Sigmoid colon (tissue), 7 donors: ENCODE data around the gene SMG5. TPM values are rescaled to one million over a fixed set of nuclear protein-coding genes. Genes with fewer than 3 reads are reported as not detected.

Experiments
- DNase-seq: peaks from one replicate; pipeline ENCODE4 v3.0.0-alpha.2; 2019
- H3K27ac ChIP-seq, 4 donors: fragments of 200-600 bp; sonication (generic); one replicate each; pipeline ENCODE4 v1.5.1; 2016 to 2019; ENCODE audit warnings: mild to moderate bottlenecking in 1 of 4
- H3K27me3 ChIP-seq, 3 donors: fragments of 200-600 bp; sonication (generic); one replicate each; pipeline ENCODE4 v1.5.1; 2019; ENCODE audit warnings: mild to moderate bottlenecking in 1 of 3
- H3K36me3 ChIP-seq, 4 donors: fragments of 200-600 bp; sonication (generic); one replicate each; pipeline ENCODE4 v1.5.1; 2016 to 2019
- H3K4me1 ChIP-seq, 4 donors: fragments of 200-600 bp; sonication (generic); one replicate each; pipeline ENCODE4 v1.5.1; 2017 to 2019
- H3K4me3 ChIP-seq, 4 donors: fragments of 200-600 bp; sonication (generic); one replicate each; pipeline ENCODE4 v1.5.1; 2017 to 2019; ENCODE audit warnings: mild to moderate bottlenecking in 2 of 4, moderate library complexity in 1 of 4
- H3K9me3 ChIP-seq, 4 donors: fragments of 200-600 bp in 3 of 4; sonication (generic) in 3 of 4; one replicate each; pipeline versions ENCODE4 v1.5.1 to v1.6.1; 2013 to 2019
- CTCF ChIP-seq, 4 experiments: fragments of 450-650 bp in 3 of 4; fragments of 200-600 bp in 1 of 4; IDR thresholded peaks; one replicate each; pipeline ENCODE4 v1.5.1; 2016 to 2019; ENCODE audit warnings: antibody characterized with exemption in 4 of 4, mild to moderate bottlenecking in 3 of 4, moderate library complexity in 2 of 4
- EP300 ChIP-seq, 4 donors: sonication (generic); formaldehyde crosslinking; IDR thresholded peaks; one replicate each; pipeline ENCODE4 v1.6.1; 2017; ENCODE audit warnings: antibody characterized with exemption in 4 of 4
- POLR2A ChIP-seq, 2 donors: fragments of 450-650 bp; IDR thresholded peaks; one replicate each; pipeline ENCODE4 v1.6.1; 2016; ENCODE audit warnings: antibody characterized with exemption in 2 of 2, mild to moderate bottlenecking in 2 of 2, moderate library complexity in 2 of 2
- POLR2AphosphoS5 ChIP-seq, 4 donors: sonication (generic); formaldehyde crosslinking; IDR thresholded peaks; one replicate each; pipeline ENCODE4 v1.6.1; 2017; ENCODE audit warnings: antibody characterized with exemption in 4 of 4
- WGBS, 2 donors: extraction: QIAGEN DNeasy Blood & Tissue Kit; methylation state at CpG; one replicate each; pipeline ENCODE4 v1.1.7; 2013; 5-methylcytosine and 5-hydroxymethylcytosine counted together
- intact Hi-C: fragments of 100-400 bp; cut with DNase I; formaldehyde crosslinking; loops from one replicate; pipeline ENCODE4 v1.15.1; 2023
- polyA plus RNA-seq, 3 donors: library from polyadenylated mRNA; stranded (reverse); fragments of 200-250 nt; gene quantifications; one replicate each; pipeline ENCODE4 v1.2.3, GENCODE V29; 2013
- total RNA-seq, 4 donors: library from RNA; depleted of rRNA; stranded (reverse); fragments of >200 nt; gene quantifications; one replicate each; pipeline ENCODE4 v1.1.0, GENCODE V29; 2016
- donor health status: healthy with polysubstance abuse.
- donor health status: Bipolar disorder and iron deficiency.
- donor health status: healthy.

The SMG5 gene
- total and polyA plus RNA-seq, 7 donors, result 25.2 to 78.2 (median 43.9) TPM

- H3K4me1 ChIP-seq, result peaks cover 0 to 22% (median 18%) of the 10 kb centered on the region in 4 donors
- no peak for TF ChIP-seq POLR2AphosphoS5 (IDR thresholded peaks at IDR 0.05)
- no peak for TF ChIP-seq EP300 (IDR thresholded peaks at IDR 0.05)
- no peak for TF ChIP-seq CTCF (IDR thresholded peaks at IDR 0.05)
- 94 to 97% methylated on average over 3 of the region's 3 CpGs for WGBS, 2 donors
- H3K27ac ChIP-seq, result no peak overlapping the region
- no peak overlapping the region for H3K4me3 ChIP-seq
- no peak for DNase-seq
- H3K27me3 ChIP-seq, result no peaks in the 10 kb centered on the region
- peaks cover 0 to 37% (median 18%) of the 10 kb centered on the region in 4 donors for H3K36me3 ChIP-seq
- intact Hi-C loops, result loop anchor here (5.0 kb wide), 1 partner anchor 49 kb away; no protein-coding TSS in a partner anchor
- no peaks in the 10 kb centered on the region for H3K9me3 ChIP-seq
Measured at GRCh38 chr1:156211243-156211642, 71.4 kb downstream of the SMG5 start.

GRCh38 chr1:156204686-156205085 lies 77.9 kb downstream of the SMG5 start:
- intact Hi-C loops, result no loop called here
- WGBS, 2 donors, result 88 to 92% methylated on average over 3 of the region's 3 CpGs
- peak; percentile 15 for DNase-seq
- no peak for TF ChIP-seq POLR2A (IDR thresholded peaks at IDR 0.05)
- no peak for TF ChIP-seq POLR2AphosphoS5 (IDR thresholded peaks at IDR 0.05)
- no peak for TF ChIP-seq EP300 (IDR thresholded peaks at IDR 0.05)
- TF ChIP-seq CTCF (IDR thresholded peaks at IDR 0.05), result no peak
- no peak overlapping the region for H3K4me3 ChIP-seq
- H3K4me1 ChIP-seq, result peaks cover 0 to 26% (median 24%) of the 10 kb centered on the region in 4 donors
- H3K27me3 ChIP-seq, result no peaks in the 10 kb centered on the region
- H3K36me3 ChIP-seq, result peaks cover 5 to 41% (median 12%) of the 10 kb centered on the region in 4 donors
- H3K9me3 ChIP-seq, result no peaks in the 10 kb centered on the region
- H3K27ac ChIP-seq, result no peak overlapping the region

- H3K36me3 ChIP-seq, result peaks cover 5 to 38% (median 10%) of the 10 kb centered on the region in 4 donors
- peaks cover 0 to 26% (median 24%) of the 10 kb centered on the region in 4 donors for H3K4me1 ChIP-seq
- peak overlapping the region in 3 of 4 donors; percentile 30 to 57 (median 57) for H3K27ac ChIP-seq
- TF ChIP-seq POLR2AphosphoS5 (IDR thresholded peaks at IDR 0.05), result peak in 2 of 4 donors; percentile 70 to 74
- TF ChIP-seq POLR2A (IDR thresholded peaks at IDR 0.05), result no peak
- intact Hi-C loops, result no loop called here
- no peaks in the 10 kb centered on the region for H3K9me3 ChIP-seq
- no peak overlapping the region for H3K4me3 ChIP-seq
- no peaks in the 10 kb centered on the region for H3K27me3 ChIP-seq
- peak; percentile 6 for DNase-seq
Measured at GRCh38 chr1:156203331-156203730, 79.3 kb downstream of the SMG5 start.

GRCh38 chr1:156200044-156200443 lies 82.6 kb downstream of the SMG5 start:
- TF ChIP-seq CTCF (IDR thresholded peaks at IDR 0.05) (no peak), EP300 (IDR thresholded peaks at IDR 0.05) (no peak), POLR2AphosphoS5 (IDR thresholded peaks at IDR 0.05) (no peak), POLR2A (IDR thresholded peaks at IDR 0.05) (no peak)
- Histone ChIP-seq H3K27me3 (no peaks in the 10 kb centered on the region), H3K4me3 (no peak overlapping the region), H3K27ac (no peak overlapping the region), H3K36me3 (peaks cover 5 to 19% (median 7%) of the 10 kb centered on the region in 4 donors), H3K9me3 (no peaks in the 10 kb centered on the region), H3K4me1 (peaks cover 0 to 38% (median 33%) of the 10 kb centered on the region in 4 donors)
- DNase-seq, result peak; percentile 60
- intact Hi-C loops, result no loop called here
- 95 to 96% methylated on average over 8 of the region's 8 CpGs for WGBS, 2 donors

Other genes with a start within 250 kb of the SMG5 start
- 10 to 100 TPM; 13.9 to 23.6 (median 19.8) TPM for gene UBQLN4, start 229.0 kb downstream of the SMG5 start, total RNA-seq
- 10 to 100 TPM; 11.4 to 21.5 (median 14.8) TPM for gene UBQLN4, start 229.0 kb downstream of the SMG5 start, polyA plus RNA-seq
- gene LAMTOR2, start 228.0 kb downstream of the SMG5 start, total RNA-seq, result 10 to 100 TPM; 55.4 to 86.4 (median 71.3) TPM
- gene LAMTOR2, start 228.0 kb downstream of the SMG5 start, polyA plus RNA-seq, result 100 to 1,000 TPM; 142 to 245 (median 199) TPM
- not detected for gene RAB25, start 221.7 kb downstream of the SMG5 start, total RNA-seq
- gene RAB25, start 221.7 kb downstream of the SMG5 start, polyA plus RNA-seq, result 100 to 1,000 TPM; 187 to 237 (median 201) TPM
- gene MEX3A, start 200.4 kb downstream of the SMG5 start, total RNA-seq, result under 1 TPM; 0.27 to 0.36 (median 0.30) TPM
- gene MEX3A, start 200.4 kb downstream of the SMG5 start, polyA plus RNA-seq, result 1 to 10 TPM in 1 of 3 donors, under 1 TPM in 2; 0.23 to 1.5 (median 0.60) TPM
- 100 to 1,000 TPM; 129 to 241 (median 196) TPM for gene LMNA, start 168.1 kb downstream of the SMG5 start, total RNA-seq
- gene LMNA, start 168.1 kb downstream of the SMG5 start, polyA plus RNA-seq, result 100 to 1,000 TPM; 108 to 229 (median 142) TPM
- 1 to 10 TPM; 1.6 to 2.9 (median 1.8) TPM for gene SEMA4A, start 129.2 kb downstream of the SMG5 start, total RNA-seq
- 1 to 10 TPM; 1.4 to 6.3 (median 1.8) TPM for gene SEMA4A, start 129.2 kb downstream of the SMG5 start, polyA plus RNA-seq
- 10 to 100 TPM in 1 of 4 donors, 1 to 10 TPM in 3; 8.6 to 13.3 (median 9.4) TPM for gene SLC25A44, start 88.7 kb downstream of the SMG5 start, total RNA-seq
- gene SLC25A44, start 88.7 kb downstream of the SMG5 start, polyA plus RNA-seq, result 10 to 100 TPM in 2 of 3 donors, 1 to 10 TPM in 1; 7.8 to 15.3 (median 11.8) TPM
- 10 to 100 TPM; 41.1 to 61.2 (median 50.8) TPM for gene PMF1, start 69.8 kb downstream of the SMG5 start, total RNA-seq
- 10 to 100 TPM; 46.2 to 75.1 (median 60.7) TPM for gene PMF1, start 69.8 kb downstream of the SMG5 start, polyA plus RNA-seq
- 10 to 100 TPM in 1 of 4 donors, 1 to 10 TPM in 3; 3.9 to 15.9 (median 6.5) TPM for gene BGLAP, start 40.6 kb downstream of the SMG5 start, total RNA-seq
- 1 to 10 TPM in 1 of 3 donors, not detected in 2; 1.0 TPM for gene BGLAP, start 40.6 kb downstream of the SMG5 start, polyA plus RNA-seq
- 1 to 10 TPM in 3 of 4 donors, under 1 TPM in 1; 0.99 to 7.7 (median 7.2) TPM for gene PAQR6, start 34.8 kb downstream of the SMG5 start, total RNA-seq
- gene PAQR6, start 34.8 kb downstream of the SMG5 start, polyA plus RNA-seq, result 1 to 10 TPM in 2 of 3 donors, under 1 TPM in 1; 0.69 to 3.4 (median 3.0) TPM
- gene TMEM79, start 1.5 kb upstream of the SMG5 start, total RNA-seq, result 1 to 10 TPM in 2 of 4 donors, under 1 TPM in 2; 0.41 to 1.5 (median 0.91) TPM
- gene TMEM79, start 1.5 kb upstream of the SMG5 start, polyA plus RNA-seq, result 1 to 10 TPM; 1.8 to 5.6 (median 2.3) TPM
- 10 to 100 TPM; 33.3 to 49.2 (median 41.1) TPM for gene GLMP, start 12.9 kb upstream of the SMG5 start, total RNA-seq
- 10 to 100 TPM; 34.8 to 53.2 (median 36.0) TPM for gene GLMP, start 12.9 kb upstream of the SMG5 start, polyA plus RNA-seq
- gene VHLL, start 16.5 kb upstream of the SMG5 start, total RNA-seq, result not detected
- not detected for gene VHLL, start 16.5 kb upstream of the SMG5 start, polyA plus RNA-seq
- 100 to 1,000 TPM; 155 to 253 (median 197) TPM for gene CCT3, start 55.5 kb upstream of the SMG5 start, total RNA-seq
- gene CCT3, start 55.5 kb upstream of the SMG5 start, polyA plus RNA-seq, result 100 to 1,000 TPM in 2 of 3 donors, 10 to 100 TPM in 1; 94.3 to 155 (median 123) TPM
- 1 to 10 TPM in 1 of 4 donors, not detected in 3; 1.1 TPM for gene TSACC, start 55.7 kb upstream of the SMG5 start, total RNA-seq
- gene TSACC, start 55.7 kb upstream of the SMG5 start, polyA plus RNA-seq, result under 1 TPM in 1 of 3 donors, not detected in 2; 0.48 TPM
- gene RHBG, start 86.4 kb upstream of the SMG5 start, total RNA-seq, result not detected
- gene RHBG, start 86.4 kb upstream of the SMG5 start, polyA plus RNA-seq, result not detected
- 10 to 100 TPM; 39.8 to 61.6 (median 53.2) TPM for gene MEF2D, start 217.9 kb upstream of the SMG5 start, total RNA-seq
- gene MEF2D, start 217.9 kb upstream of the SMG5 start, polyA plus RNA-seq, result 10 to 100 TPM; 13.2 to 31.2 (median 22.9) TPM